ENCODE data around the gene CYB5R3. TPM values are rescaled to one million over a fixed set of nuclear protein-coding genes. Genes with fewer than 3 reads are reported as not detected.

The CYB5R3 gene
- total and polyA plus RNA-seq, 2 donors (not counting 3 experiments of a cell fraction or from before 2014, with no cell fraction given) = 217 to 263 TPM

DNA sequence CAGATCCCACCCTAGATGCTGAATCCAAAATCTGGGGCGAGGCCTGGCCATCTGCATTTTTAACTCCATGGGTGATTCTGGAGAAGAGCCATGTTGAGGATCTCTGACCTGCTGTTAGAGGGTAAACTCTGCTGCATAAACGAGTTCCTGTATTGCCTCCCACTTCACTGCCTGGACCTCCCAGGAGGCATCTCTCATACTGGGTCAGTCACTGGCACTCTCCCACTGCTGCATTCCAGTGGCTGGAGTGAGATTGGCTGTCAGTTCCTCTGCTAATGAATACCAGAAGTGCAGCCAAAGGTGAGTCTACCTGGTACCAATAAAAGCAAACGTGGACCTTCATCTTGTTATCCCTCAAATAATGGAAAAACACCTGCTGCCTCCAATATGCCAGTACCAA lies 44.8 kb downstream of the CYB5R3 start:
- Histone ChIP-seq H3K9me3 (replicated peaks; ENCODE audit: control insufficient read depth, insufficient read depth, low read length) (no peaks in the 10 kb centered on the region), H2AFZ (ENCODE audit: low read depth, low read length) (no peak overlapping the region), H3K4me2 (ENCODE audit: insufficient read depth, low read length) (no peak overlapping the region), H4K20me1 (replicated peaks; ENCODE audit: control insufficient read depth, extremely low read depth, insufficient read depth, low read length) (no peaks in the 10 kb centered on the region), H3K27ac (ENCODE audit: insufficient read depth, low read depth, low read length) (no peak overlapping the region), H3K4me1 (ENCODE audit: control insufficient read depth, extremely low read depth, insufficient read depth, low read length) (peaks cover 11% of the 10 kb centered on the region), H3K9ac (replicated peaks; ENCODE audit: extremely low read depth, insufficient read depth, low read length) (no peak overlapping the region), H3K9me1 (replicated peaks; ENCODE audit: control insufficient read depth, extremely low read depth, insufficient read depth, low read length) (no peaks in the 10 kb centered on the region), H3K79me2 (ENCODE audit: control insufficient read depth, insufficient read depth, low read length) (peaks cover 65% of the 10 kb centered on the region), H3K27me3 (ENCODE audit: control insufficient read depth in 2 of 2, insufficient read depth in 2 of 2, low read length in 2 of 2) (no peaks in the 10 kb centered on the region), H3K36me3 (ENCODE audit: control insufficient read depth in 2 of 2, extremely low read depth in 1 of 2, insufficient read depth in 2 of 2, low read length in 2 of 2) (peaks cover 11 to 20% of the 10 kb centered on the region in 2 experiments), H3K4me3 (replicated peaks in 1 of 3; ENCODE audit: insufficient read depth in 1 of 3, low read depth in 1 of 3, low read length in 3 of 3) (no peak overlapping the region)
- TF ChIP-seq POLR2A (IDR thresholded peaks at IDR 0.05; ENCODE audit: low read depth, low read length) (no peak), FOS (IDR thresholded peaks at IDR 0.05; ENCODE audit: borderline replicate concordance, insufficient read depth, low read length) (no peak), GATA2 (IDR thresholded peaks at IDR 0.05; ENCODE audit: insufficient read depth, insufficient read length, low read depth, low read length) (no peak), POLR2AphosphoS5 (IDR thresholded peaks at IDR 0.05; ENCODE audit: insufficient read depth, low read depth, low read length) (no peak), EZH2 (IDR thresholded peaks at IDR 0.05; ENCODE audit: borderline replicate concordance, low read depth, low read length, severe bottlenecking) (no peak), MYC (IDR thresholded peaks at IDR 0.05; ENCODE audit: low read depth, low read length) (no peak), JUN (IDR thresholded peaks at IDR 0.05; ENCODE audit: borderline replicate concordance, insufficient read depth, insufficient read length, low read depth) (no peak)
- TF ChIP-seq, protein P1, sequence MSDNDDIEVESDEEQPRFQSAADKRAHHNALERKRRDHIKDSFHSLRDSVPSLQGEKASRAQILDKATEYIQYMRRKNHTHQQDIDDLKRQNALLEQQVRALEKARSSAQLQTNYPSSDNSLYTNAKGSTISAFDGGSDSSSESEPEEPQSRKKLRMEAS (IDR thresholded peaks at IDR 0.05; ENCODE audit: insufficient read depth, insufficient read length) = no peak
- TF ChIP-seq, protein P2, sequence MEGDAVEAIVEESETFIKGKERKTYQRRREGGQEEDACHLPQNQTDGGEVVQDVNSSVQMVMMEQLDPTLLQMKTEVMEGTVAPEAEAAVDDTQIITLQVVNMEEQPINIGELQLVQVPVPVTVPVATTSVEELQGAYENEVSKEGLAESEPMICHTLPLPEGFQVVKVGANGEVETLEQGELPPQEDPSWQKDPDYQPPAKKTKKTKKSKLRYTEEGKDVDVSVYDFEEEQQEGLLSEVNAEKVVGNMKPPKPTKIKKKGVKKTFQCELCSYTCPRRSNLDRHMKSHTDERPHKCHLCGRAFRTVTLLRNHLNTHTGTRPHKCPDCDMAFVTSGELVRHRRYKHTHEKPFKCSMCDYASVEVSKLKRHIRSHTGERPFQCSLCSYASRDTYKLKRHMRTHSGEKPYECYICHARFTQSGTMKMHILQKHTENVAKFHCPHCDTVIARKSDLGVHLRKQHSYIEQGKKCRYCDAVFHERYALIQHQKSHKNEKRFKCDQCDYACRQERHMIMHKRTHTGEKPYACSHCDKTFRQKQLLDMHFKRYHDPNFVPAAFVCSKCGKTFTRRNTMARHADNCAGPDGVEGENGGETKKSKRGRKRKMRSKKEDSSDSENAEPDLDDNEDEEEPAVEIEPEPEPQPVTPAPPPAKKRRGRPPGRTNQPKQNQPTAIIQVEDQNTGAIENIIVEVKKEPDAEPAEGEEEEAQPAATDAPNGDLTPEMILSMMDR (IDR thresholded peaks at IDR 0.05; ENCODE audit: extremely low read depth in 1 of 2, insufficient read depth in 1 of 2, low read depth in 1 of 2, low read length in 2 of 2) = no peak
- no peak for DNase-seq (ENCODE audit: low read depth, low spot score)
- intact Hi-C loops (cut with micrococcal nuclease) = no loop called here
- CTCF ChIA-PET = no interaction called here
- no TSS peak for BruUV-seq (replicated peaks)
- POLR2A ChIA-PET = no interaction called here
- FAIRE-seq = no peak
- dilution Hi-C loops (cut with MboI; ENCODE audit: extremely low pct_ligation_motif_present, low sequenced_read_pairs) = no loop called here

Data from endothelial cell of umbilical vein (primary cell).